ENCODE results near the gene VPS35L.
"Not testable (repeated sequence)": the region's sequence is repeated elsewhere in the genome, so short reads cannot be mapped to it uniquely, and the experiment has no call there.

Gene VPS35L

DNA sequence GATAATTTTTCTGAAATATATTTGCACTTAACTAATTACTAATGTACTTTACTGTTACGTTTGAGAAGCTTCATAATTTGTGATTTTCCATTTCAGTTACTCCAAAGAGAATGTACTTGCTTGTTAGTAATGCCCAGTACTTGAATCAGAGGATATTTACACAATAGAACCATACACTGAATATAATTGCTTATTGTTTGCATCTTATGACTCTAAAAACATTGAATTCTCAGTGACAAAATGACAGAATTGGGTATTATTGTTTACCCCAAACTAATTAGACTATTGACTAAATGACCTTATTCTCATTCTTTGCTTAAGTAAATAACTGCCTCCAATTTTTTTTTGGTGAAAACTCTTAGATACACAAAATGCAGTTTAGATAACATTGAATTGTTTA lies 22.9 kb upstream of the VPS35L start:
- no peak for DNase-seq

DNA sequence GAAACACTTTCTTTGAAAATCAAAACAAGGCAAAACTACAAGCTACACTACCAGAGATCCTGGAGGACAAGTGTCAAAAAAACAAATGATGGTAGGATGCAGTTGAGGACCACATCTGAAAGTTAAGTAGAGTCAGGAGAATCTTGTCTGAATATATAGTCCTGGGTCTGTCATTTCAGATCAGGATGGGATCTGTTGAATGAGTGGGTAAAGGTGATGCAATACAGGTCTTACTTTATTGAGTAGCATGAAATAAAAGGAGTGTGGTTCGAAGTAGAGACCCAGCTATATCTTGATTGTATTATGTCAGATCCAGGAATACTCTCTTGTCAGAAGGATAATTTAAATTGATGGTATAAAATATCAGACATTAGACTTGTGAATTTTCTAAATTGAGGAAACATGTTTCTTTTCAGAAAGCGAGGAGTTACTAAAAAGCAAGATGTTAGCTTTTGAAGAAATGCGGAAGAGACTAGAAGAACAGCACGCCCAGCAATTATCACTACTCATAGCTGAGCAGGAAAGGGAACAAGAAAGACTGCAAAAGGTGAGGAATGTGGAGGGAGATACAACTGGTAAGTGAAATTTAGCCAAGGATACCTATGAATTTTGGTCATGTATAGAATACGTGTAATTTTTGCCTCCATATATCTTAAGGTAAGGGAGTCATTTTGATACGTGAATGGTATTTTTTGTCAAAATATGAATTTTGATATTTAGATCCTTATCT lies 15.1 kb upstream of the VPS35L start:
- no peak for DNase-seq

DNA sequence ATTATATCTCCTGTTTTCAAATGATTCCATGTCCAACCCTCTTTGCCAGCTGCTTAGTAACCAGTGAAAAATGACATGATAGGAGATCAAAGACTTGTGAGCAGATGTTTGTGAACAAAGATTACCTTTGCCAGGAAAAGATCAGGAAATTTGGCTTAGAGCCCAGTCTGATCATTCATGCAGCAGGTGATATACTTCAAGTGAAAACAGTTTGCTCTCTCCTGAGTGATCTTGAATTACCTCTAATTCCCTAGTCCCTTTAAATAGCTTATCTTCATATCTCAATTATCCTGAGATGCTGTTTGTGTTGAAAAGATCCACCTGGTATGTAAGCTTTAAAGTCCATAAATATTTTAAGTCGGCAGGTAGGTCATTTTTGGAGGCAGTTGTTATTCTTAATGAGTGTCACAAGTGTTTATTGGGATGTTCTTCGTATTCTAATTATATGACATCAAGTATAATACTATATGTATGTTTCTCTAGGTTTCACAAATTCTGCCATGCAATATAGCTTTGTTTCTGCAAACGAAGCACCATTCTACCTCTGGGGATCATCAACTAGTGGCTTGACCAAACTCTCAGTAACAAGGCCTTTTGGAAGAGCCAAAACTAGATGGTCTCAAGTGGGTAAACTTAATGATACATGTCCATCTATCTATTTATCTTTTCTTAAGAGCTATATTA lies 13.2 kb upstream of the VPS35L start:
- DNase-seq: no peak

DNA sequence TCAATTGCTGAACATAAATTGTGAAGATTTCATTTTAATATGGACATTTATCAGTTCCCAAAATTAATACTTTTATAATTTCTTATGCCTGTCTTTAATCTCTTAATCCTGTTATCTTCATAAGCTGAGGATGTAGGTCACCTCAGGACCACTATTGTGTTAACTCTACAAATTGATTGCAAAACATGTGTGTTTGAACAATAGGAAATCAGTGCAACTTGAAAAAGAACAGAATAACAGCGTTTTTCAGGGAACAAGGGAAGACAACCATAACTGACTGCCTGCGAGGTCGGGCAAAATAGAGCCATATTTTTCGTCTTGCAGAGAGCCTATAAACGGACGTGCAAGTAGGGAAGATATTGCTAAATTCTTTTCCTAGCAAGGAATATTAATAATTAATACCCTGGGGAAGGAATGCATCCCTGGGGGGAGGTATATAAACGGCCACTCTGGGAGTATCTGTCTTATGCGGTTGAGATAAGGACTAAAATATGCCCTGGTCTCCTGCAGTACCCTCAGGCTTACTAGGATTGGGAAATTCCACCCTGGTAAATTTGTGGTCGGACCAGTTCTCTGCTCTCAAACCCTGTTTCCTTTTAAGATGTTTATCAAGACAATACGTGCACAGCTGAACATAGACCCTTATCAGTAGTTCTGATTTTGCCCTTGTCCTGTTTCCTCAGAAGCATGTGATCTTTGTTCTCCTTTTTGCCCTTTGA lies 12.1 kb upstream of the VPS35L start:
- DNase-seq: not testable (repeated sequence)

DNA sequence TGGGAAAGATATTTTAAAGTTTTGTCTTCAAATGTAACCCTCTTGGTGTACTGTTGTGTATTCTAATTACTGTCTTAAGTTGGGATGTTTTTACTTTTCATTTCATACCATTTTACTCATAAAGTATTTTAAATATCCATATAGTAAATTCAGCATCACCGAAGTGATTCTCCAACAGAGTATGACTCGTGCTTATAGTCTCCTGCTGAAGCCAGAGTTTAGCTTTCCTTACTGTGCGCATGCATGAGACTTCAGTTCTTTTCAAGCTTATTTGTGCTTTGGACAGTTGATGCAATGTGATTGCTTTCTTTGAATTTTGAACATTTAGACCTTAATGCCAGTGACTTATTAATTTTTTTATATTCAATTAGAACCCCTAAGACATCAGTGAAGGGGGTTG lies 7.4 kb upstream of the VPS35L start:
- no peak for DNase-seq

DNA sequence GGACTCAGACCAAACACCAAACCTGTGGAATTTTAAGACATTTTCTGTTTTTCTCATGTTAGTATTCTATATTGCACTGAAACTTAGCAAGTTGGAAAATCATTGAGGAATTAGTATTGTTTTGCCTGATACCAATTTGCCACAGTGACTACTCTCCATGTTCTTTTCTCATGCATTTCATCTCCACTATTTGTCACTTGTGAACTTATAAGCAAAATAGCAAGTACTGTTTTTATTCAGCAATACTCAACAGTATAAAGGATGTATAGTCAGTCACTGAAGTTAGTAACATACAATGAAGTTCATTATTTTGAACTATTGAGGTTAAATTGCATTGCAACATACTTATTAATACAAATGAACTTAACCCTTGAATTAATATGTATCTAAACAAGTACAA lies 5.8 kb upstream of the VPS35L start:
- DNase-seq: no peak

DNA sequence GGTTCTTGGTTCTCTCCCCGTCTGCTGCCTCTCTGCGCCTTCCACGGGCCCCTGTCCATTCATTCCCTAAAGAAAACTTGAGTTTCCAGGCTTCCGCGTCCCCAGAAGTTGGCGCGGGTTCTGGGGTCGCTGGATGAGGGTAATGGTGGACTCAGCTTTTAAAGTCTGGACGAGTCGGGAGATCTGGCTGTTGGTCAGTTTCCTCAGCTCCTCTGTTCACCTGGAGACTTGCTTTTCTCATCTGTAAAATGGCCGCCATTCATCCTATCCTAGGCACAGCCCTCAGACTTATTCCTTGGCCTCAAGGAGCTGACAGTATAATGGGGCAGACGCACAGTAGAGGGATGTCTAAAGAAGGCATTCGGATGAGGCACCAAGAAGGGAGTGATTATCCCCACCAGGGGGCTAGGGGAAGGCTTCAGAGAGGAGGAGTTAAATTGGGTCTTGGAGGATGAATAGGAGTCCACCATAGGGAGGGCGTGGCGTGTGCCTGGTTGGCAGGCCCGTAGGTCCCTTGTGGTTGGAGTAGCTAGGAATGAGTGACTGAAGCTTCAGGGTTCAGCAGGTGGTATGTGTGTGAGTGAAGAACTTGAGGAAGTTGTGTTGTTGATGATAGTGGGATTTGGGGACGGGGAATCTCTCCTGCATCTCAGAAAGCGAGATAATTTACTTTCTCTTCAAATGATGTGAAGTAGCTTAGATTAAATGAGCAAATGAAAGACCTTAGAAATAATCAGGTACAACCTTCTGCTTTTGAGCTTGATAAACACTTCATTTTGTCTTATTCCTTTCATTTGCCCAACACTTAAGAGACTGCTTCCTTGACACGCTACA lies 652 bp downstream of the VPS35L start:
- no peak for DNase-seq

DNA sequence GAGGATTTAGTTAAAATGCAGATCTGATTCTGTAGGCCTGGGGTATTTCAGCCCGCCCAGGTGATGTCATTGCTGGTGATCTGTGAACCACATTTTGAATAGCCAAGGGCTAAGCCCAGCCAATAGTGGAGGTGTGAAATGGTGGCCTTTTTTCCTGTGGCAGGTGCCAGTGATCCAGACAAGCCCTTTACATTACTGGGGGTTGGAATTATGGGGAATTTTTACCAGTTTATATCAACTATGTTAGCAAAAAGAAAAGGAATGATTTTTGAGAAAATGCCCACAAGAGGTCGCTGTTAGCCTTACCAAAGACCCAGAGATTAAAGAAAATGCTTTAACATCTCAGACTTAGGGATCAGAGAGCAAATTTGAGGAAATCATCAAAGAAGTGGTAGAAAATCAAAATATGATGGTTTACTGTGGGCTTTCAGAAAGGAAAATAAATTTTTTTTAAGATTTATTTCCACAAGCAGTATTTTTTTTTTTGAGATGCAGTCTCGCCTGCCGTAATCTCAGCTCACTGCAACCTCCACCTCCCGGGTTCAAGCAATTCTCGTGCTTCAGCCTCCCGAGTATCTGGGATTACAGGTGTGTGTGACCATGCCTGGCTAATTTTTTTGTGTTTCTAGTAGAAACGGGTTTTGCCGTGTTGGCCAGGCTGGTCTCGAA lies 3.9 kb downstream of the VPS35L start:
- no peak for DNase-seq

DNA sequence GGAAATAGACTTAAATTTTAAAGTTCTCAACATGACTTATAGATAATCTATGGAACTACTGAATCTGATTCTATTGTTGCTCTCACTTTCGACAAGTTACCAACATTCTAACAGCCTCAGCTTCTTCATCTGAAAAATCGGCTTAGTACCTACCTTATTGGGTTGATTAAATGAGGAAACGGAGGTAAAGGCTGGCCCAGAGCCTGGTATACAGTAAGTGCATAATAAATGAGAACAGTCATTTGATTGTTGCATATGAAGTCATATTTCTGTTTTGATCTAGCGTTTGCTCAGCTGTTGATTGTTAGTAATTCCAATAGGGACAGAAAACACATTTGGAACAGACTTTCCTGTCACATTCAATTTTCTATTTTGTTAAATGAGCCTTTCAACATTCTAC lies 4.6 kb downstream of the VPS35L start:
- no peak for DNase-seq

DNA sequence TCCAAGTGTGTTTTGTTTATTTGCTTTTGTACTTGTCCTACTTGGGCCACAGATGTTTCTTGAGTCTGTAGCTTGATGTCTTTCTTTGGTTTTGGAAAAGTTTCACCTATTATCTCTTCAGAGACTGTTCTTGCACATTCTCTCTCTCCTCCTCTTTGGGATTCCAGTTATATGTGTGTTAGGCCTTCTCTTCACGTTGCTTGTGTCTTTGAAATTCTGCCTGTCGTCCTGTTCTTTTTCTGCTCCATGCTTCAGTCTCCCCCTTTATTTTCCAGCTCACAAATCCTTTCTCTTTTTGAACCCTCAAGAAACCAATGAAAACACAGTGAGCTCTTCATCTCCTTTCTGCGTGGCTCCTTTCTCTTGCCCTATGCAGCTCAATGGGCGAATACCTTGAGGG lies 7.9 kb downstream of the VPS35L start:
- no peak for DNase-seq

DNA sequence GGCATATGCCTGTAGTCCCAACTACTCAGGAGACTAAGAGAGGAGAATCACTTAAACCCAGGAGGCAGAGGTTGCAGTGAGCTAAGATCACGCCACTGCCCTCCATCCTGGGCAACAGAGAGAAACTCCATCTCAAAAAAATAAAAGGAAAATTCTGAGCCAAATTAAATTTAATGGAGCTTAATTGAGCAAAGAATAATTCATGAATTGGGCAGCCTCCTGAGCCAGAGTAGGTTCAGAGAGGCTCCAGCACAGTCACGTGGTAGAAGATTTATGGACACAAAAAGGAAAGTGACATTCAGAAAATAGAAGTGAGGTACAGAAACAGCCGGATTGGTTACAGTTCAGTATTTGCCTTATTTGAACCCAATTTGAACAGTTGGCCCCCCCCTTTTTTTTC lies 10.9 kb downstream of the VPS35L start:
- DNase-seq: no peak

DNA sequence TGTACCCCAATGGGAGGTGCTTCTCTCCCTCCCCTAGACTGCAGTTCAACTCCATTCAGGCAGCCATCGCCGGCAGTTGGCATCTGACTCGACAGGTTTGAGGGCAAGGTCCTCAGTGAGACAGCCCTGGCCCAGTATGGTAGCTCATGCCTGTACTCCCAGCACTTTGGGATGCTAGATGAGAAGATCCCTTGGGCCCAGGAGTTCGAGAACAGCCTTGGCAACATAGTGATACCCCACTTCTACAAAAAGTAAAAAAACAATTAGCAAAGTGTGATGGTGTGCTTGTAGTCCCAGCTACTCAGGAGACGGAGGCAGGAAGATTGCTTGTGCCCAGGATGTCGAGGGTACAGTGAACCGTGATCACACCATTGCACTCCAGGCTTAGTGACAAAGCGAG lies 12.1 kb downstream of the VPS35L start:
- no peak for DNase-seq

DNA sequence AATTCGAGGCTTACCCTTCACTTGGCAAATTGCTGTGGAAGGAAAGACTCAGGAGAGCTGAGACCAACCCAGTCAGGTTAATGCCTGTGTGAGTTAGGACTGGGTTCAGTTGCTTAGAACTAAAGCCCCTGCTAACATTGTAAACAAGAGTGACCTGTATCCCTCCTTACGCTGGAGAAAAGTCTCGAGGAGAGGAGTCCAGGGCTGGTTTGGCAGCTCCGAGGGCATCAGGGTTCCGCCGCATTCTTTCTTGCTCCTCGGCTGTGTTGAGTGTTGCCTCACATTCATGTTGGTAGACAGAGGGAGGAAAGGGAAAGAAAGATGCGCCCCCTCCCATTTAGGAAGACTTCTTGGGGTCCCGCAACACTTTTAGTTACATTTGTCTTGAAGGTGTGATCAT lies 18.5 kb downstream of the VPS35L start:
- no peak for DNase-seq

DNA sequence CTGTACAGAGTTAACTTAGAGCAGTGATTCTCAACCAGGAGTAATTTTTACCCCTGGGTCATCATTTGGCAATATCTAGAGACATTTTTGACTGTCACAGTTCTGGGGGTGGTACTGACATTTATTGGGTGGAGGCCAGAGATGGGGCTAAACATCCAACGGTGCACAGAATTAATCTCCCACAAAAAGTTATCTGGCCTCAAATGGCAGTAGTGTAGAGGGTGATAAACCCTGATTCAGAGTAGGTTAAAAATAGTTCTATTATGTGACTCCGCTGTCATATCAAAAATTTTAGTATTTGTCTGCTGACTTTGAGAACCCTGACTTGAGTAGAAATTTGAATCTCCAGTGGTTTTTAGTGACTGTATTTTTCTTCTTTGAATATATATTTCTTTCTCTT lies 19.1 kb downstream of the VPS35L start:
- DNase-seq: no peak

DNA sequence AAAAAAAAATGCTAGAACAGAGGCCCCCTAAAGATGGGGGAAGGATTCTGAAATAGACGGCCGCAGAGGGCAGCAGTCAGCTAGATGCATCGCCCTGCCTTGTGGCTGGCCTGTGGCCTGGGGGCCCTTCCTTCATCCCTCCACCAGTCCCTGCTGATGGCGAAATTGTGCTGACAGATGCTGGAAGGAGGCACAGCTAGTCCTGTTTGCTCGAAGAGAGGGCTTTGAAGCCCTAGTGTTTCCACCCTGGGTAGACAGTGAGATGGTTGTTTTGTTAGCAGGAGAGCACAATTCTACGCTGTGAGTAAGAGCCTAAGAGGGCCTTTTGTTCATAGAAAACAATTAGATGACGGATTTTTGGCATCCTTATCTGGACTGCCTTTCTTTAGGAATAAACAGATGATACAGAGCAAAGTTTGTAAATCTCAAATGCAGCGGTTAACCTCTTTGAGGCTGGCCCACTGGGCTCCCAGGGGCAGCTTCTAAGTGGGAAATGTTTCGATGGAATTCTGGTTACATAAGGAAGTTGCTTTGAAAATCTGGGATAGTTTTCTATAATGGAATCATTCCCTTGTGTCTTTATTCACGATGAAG lies 23.0 kb downstream of the VPS35L start:
- DNase-seq: no peak

DNA sequence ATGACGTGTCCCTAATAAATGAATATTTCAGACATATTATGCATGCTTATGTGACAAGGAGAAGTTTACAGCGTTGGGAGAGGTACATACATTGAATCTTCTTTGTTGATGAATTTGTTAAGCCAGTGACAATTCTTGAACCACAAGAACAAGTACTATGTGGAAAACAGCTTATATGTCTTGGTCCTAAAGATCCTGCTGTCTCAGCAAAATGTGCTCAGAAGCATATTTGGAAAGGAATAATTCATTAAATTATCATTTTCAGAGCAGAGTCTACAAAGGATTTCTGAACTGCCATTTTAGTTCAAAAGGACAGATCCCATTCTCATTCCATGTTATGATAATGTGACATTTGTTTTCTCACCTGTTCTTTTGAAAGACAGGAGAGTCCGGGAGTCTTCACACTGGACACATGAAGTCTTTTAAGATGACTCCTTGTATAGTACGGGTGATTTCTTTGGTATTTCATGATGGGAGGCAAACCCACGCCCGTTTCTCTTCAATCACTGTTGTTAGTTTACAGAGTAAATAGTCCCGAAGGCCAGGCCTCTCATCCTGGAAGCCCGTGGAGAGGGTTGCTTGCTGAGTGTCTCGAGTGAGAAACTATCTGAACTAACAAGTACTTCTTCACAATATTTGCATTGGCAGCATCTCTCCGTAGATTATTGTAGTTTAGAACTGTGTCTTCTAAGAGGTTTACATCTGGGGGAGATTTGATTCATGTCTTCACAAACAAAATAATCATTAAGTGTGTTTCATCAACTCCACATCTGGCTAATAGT lies 26.7 kb downstream of the VPS35L start:
- no peak for DNase-seq

DNA sequence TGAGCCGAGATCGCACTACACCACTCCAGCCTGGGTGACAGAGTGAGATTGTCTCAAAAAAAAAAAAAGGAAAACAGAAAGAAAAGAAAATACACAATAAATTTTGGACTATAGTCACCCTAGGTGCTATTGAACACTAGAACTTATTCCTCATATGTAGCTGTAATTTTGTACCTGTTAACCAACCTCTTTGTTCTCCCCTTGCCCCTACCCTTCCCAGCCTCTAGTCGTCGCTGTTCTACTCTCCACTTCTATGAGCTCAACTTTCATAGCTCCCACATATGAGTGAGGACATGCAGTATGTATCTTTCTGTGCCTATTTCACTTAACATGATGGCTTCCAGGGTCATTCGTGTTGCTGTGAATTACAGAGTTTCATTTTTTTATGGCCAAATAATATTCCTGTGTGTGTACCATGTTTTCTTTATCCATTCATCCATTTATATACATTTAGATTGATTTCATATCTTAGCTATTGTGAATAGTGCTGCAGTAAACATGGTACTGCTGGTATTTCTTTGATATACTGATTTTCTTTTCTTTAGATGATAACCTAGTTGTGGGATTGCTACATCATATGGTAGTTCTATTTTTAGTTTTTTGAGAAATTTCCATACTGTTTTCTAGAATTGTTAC lies 28.3 kb downstream of the VPS35L start:
- DNase-seq: no peak

DNA sequence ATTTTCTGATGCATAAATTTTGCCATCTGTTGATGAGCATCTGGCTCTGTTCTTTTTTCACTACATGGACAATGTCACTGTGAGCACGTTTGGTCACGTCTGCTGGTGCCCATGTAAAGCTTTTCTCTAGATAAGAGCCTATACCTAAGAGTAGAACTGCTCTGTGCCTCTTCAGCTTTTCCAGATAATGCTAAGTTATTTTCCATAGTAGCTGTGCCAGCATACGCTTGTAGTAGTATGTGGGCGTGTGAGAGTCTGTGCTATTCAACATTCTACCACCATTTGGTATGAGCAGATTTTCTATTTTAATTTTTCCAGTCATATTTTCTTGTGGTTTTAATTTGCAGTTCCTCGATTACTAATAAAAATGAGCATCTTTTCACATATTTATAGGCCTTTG lies 33.2 kb downstream of the VPS35L start:
- DNase-seq: no peak

DNA sequence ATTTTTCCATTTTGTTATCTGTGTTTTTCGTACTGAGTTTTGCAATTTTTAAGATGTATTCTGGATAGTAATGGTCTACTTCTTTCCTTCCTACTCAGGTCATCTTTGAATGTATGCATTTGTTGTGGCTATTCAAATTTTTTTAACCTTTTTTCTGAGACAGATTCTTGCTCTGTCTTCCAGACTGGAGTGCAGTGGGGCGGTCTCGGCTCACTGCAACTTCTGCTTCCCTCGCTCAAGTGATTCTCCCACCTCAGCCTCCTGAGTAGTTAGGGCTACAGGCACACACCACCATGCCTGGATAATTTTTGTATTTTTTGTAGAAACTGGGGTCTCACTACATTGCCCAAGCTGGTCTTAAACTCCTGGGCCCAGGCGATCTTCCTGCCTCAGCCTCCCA lies 33.6 kb downstream of the VPS35L start:
- DNase-seq: no peak

DNA sequence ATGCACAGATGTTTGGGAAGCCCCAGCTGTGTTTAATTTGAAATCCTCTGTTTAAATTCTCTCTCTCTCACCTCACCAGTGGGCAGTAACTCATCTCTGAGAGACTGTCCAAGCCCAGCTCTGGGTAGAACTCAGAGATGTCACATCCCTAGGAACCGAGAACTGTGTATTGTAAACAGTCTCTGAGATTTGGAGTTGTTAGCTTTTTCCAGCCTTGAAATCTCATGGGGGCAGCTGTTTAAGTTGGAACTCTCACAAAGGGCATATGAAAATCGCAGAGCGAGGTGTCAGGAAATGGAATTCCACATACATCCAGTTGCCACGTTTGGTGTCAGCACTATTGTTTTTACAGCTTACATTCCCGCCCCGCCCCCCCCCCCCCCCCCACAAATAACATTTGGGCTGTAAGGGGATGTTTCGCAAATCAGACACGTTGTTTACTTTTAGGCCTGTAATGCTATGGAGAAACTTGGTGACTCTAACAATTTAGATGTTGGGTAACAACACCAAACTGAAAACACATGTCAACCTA lies 34.3 kb downstream of the VPS35L start:
- no peak for DNase-seq
